GM12878 (cell line): ENCODE measurements around the gene ANKRD66.

ENCODE experiments used
- CBFB ChIP-seq: IDR thresholded peaks from 2 replicates; pipeline ENCODE4 v1.6.1; 2016; ENCODE audit warnings: antibody characterized with exemption, low read depth
- CEBPB ChIP-seq, 2 experiments: fragments of 150-350 bp in 1 of 2; IDR thresholded peaks; 2 replicates each; pipeline ENCODE4 v1.6.1; 2012 to 2014; ENCODE audit warnings: low read depth in 2 of 2, low read length in 2 of 2, borderline replicate concordance in 1 of 2, inconsistent platforms in 1 of 2
- CTCF ChIP-seq, 3 experiments: IDR thresholded peaks in 2 of 3; conservative IDR thresholded peaks in 1 of 3; 2 replicates each; pipeline ENCODE4 v1.5.1; 2011; ENCODE audit warnings: low read depth in 3 of 3, low read length in 3 of 3, mild to moderate bottlenecking in 3 of 3, control low read depth in 2 of 3, moderate library complexity in 2 of 3, inconsistent platforms in 1 of 3, mixed read lengths in 1 of 3; ENCODE audit not compliant: control insufficient read depth in 2 of 3, insufficient read depth in 1 of 3; ENCODE audit errors: extremely low read depth in 1 of 3
- EP300 ChIP-seq, 2 experiments: fragments of 150-350 bp in 1 of 2; IDR thresholded peaks; 2 replicates each; pipeline ENCODE4 v1.6.1; 2011 to 2012; ENCODE audit warnings: low read depth in 2 of 2, low read length in 2 of 2, borderline replicate concordance in 1 of 2, improper control_type of control experiment in 1 of 2, inconsistent platforms in 1 of 2; ENCODE audit not compliant: control insufficient read depth in 1 of 2
- JUND ChIP-seq: IDR thresholded peaks from 2 replicates; pipeline ENCODE4 v1.6.1; 2012; ENCODE audit warnings: low read depth, mild to moderate bottlenecking, low read length, improper control_type of control experiment, moderate library complexity
- PAX8 ChIP-seq: fragments of 450-650 bp; IDR thresholded peaks from 2 replicates; pipeline ENCODE4 v1.6.1; 2017; ENCODE audit warnings: mild to moderate bottlenecking, moderate library complexity
- POU2F2 ChIP-seq: IDR thresholded peaks from 3 replicates; pipeline ENCODE4 v1.6.1; 2011; ENCODE audit warnings: low read depth, mild to moderate bottlenecking, low read length, borderline replicate concordance
- SIN3A ChIP-seq: IDR thresholded peaks from 2 replicates; pipeline ENCODE4 v1.6.1; 2012; ENCODE audit warnings: low read depth, low read length, improper control_type of control experiment
- SMAD1 ChIP-seq: fragments of 450-650 bp; IDR thresholded peaks from 2 replicates; pipeline ENCODE4 v1.6.1; 2018; ENCODE audit warnings: mild to moderate bottlenecking, low read depth; ENCODE audit not compliant: partially characterized antibody
- ZBED1 ChIP-seq: IDR thresholded peaks from 2 replicates; pipeline ENCODE4 v1.6.1; 2016; ENCODE audit warnings: borderline replicate concordance
- ZNF217 ChIP-seq: fragments of 450-650 bp; IDR thresholded peaks from 2 replicates; pipeline ENCODE4 v1.6.1; 2017; ENCODE audit warnings: antibody characterized with exemption, mild to moderate bottlenecking
- ZNF384 ChIP-seq: IDR thresholded peaks from 2 replicates; pipeline ENCODE4 v1.6.1; 2012; ENCODE audit warnings: low read depth, mild to moderate bottlenecking, low read length, improper control_type of control experiment, borderline replicate concordance

GRCh38 chr6:46788791-46789190 is 42.1 kb downstream of the ANKRD66 start:
- TF ChIP-seq JUND (no peak), ZNF217 (no peak), EP300 (IDR thresholded peaks at IDR 0.05; ENCODE audit: borderline replicate concordance in 1 of 2, control insufficient read depth in 1 of 2, low read depth in 2 of 2, low read length in 2 of 2) (no peak), CEBPB (IDR thresholded peaks at IDR 0.05; ENCODE audit: borderline replicate concordance in 1 of 2, low read depth in 2 of 2, low read length in 2 of 2) (no peak), CTCF (IDR thresholded peaks at IDR 0.05 in 2 of 3, conservative IDR thresholded peaks at IDR 0.05 in 1 of 3; ENCODE audit: control insufficient read depth in 2 of 3, extremely low read depth in 1 of 3, insufficient read depth in 1 of 3, low read depth in 3 of 3, low read length in 3 of 3) (no peak), ZNF384 (no peak), ZBED1 (no peak), SIN3A (no peak), CBFB (no peak), SMAD1 (no peak), PAX8 (no peak), POU2F2 (no peak)
